ENCODE results near the gene ATG2B.

The ATG2B gene

DNA sequence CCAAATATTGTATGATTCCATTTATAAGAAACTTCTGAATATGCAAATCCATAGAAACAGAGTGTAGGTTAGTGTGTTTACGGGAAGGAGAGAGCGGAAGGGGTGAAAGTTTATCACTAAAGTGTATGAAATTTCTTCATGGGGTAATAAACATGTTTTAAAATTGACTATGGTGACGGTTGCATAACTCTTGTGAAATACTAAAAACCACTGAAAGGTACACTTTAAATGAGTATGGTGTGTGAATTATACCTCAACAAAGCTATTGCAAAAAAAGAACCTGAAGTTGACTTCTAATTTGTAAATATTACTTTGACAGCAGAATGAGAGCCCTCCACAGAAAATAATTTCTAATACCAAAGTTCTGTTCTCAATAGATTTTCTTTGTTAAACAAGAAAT, 47.1 kb downstream of the ATG2B start:
- DNase-seq: no peak

DNA sequence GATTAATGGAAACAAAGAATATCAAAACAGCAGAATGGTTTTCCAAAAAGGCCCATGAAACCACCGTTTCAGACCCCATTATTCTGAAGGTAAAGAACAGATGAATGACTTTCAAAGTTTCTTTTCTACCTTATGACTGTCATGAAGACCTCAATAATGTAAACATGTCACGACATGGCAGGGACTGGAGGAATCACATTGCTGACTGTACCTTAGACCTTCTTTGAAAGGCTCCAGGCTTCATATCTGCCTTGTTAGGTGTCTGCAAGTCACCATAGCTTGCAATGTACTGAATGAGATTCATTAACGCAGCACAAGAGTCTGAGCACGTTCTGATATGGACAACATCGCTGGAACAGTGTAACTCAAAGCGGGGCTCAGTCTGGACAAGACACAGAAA, 52.2 kb downstream of the ATG2B start:
- DNase-seq: no peak

DNA sequence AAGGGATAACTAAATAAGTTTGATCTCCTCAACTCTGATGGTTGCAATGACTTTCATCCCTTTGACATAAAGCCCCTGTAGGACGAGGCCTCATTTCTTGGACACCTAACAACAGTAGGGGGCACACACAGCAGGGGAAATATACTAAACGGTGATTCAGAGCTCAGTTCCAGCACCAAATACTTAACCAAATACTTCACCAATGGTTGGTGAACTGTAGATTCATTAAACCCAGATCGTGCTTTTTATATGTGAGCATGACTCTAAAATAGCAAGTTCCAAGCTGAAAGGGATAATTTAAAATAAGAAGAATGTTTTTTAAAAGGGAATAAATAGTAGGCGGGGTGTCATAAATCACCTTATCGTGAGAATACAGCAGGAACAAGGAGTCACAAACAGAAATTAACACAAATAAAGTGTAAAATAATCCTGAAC, 53.2 kb downstream of the ATG2B start:
- no peak for DNase-seq

DNA sequence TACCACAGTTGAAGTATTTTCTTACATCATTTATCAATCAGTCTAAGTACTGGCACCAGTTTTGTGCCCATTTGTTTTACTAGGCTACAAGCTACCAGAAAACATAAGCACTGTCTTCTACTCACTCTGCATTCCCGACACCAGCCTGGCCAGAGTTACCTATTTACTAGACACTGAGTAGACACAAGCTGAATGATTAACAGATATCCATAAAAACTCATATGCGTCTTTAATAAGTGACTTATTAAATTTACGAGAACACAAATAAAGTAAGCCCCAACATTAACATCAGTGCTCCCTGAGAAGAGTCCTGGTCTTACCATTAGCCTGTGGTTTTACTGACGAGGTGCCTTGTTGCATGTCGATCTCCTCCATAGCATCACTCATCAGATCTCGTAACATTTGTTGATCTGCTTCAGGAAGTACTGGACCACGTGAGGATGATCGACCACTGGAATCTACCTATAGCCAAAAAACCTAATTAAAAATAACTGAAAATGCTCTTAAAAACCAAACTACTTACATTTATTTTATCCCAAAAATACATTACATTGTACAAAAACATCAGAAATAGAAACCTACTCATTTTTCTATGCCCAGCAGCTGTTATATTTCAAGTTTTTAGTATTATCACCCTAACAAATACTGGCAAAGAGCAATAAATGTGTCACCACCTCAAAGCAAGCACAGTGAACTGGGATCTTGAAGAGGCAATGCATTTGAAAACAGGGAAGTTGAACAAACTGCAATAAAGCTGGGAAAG, 53.8 kb downstream of the ATG2B start:
- no peak for DNase-seq

DNA sequence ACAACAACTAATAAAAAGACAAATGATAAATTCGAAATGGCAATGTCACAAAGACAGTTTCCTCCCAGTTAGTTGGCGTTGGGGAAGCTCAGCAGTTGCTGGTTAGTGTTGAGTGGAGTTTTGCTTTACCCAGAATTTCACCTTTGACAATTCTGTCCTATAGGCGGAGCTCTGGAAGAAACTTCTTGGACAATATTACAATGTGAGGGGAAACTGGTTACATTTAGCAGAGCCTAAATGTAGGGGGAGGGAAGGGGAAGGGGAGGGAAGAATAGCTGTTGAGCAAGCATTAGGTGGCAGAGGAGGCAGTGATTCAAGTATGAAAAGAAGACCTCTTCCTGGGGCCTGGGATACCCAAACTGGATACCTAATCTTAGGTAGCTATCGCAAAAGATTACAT, 55.7 kb downstream of the ATG2B start:
- DNase-seq: no peak

DNA sequence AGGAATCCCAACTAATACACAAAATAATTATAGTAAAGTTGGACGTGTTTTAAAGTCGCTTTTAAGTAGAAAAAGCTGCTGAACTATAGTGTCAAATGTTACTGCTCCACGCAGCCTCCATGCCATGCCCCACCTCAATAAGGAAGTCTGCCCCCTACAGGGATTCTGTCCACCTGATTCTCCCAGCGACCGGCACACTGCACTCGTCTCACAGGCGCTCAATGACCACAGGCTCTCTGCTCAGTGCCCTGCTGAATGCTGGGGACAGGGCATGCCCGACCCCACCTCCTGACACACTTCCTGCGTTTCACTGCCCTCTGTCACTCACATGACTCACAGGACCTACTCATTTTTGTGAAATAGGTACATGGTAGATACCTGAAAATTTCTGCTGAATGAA, 58.2 kb downstream of the ATG2B start:
- DNase-seq: no peak

DNA sequence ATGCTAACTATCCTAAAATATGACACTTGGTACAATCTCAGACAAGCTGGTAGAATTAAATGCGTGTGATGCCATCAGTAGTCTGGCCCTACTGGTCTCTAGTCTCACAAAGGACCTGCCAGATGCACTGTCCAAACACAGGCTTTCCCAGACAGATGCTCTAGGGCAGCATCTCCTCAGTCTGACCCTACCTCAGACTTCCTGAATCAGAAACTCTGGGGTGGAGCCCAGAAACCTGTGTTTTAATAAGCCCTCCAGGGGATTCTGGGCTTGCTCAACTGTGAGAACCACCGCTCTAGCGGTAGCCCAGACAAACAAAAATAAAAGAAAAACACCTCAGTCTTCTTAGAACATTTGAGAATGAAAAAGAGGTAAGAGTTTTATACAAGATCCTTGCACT, 59.2 kb downstream of the ATG2B start:
- DNase-seq: no peak

DNA sequence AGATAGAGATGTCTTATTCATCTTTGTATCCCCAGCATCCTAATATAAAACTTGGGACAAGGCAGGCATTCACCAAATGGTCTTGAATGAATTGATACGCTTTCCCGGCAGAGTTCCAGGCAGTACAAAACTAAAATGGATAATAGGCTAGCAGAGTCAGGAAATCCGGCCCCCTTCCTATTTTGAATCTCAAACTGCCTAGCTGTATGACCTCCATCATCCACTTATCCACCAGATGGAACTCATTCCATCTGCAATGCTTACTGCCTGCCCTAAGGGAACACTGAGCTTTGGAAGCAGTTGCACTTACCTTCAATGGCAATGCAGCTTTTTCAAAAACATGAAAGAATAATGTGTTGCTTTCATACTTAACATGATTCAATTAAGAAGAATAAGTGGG, 63.7 kb downstream of the ATG2B start:
- peak in 1 of 58 donors; percentile 15 for DNase-seq

DNA sequence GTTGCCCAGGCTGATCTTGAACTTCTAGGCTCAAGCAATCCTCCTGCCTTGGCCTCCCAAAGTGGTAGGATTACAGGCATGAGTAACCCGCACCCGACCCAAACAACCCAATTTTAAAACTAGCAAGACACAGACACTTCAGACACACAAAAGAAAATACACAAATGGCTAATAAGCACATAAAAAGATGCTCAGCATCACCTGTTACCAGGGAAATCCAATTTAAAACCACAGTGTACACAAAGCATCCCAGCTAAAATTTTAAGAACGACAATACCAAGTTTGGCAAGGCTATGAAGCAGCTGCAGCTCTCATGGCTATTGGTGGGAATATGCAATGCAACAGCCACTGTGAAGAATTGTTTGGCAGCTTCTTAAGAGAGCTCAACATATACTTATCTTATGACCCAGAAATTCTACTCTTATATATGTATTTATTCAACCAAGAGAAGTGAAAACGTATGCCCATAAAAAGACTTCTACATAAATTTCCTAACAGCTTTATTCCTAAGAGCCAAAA, 65.1 kb downstream of the ATG2B start:
- no peak for DNase-seq

DNA sequence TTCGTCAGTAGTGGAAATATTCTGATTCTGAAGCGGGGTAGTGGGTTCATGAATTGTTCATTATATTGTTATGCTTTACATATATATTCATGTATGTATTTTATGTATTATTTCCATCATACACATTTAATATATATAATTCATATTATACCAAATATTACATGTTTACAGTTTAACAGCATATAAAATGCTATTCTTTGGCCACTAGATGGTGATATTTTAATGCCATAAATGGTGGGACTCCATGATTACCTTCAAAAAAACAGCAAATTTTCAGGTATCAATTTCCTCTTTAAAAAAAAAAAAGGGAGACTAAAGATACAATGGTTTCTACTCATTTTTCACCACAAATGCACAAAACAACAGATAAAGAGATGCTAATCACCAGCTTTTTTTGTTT, 66.1 kb downstream of the ATG2B start:
- DNase-seq: no peak

DNA sequence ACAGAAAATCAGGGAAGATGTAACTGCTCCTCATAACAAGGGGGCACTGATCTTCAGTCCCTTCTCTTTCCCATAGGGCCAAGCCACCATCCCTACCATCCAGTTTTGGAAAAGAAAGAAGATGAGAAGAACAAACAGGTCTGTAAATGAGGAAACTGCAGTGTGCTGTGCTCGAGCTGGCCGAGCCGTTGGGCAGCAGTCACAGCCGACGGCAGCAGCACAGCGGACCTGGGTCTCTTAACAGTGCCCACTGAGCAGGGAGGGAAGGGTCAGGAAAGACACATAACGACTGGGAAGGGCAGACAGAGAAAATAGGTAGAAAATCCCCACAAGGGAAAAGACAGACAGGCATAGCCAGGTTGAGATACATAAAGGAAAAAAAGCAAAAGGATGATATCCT, 68.9 kb downstream of the ATG2B start:
- no peak for DNase-seq

DNA sequence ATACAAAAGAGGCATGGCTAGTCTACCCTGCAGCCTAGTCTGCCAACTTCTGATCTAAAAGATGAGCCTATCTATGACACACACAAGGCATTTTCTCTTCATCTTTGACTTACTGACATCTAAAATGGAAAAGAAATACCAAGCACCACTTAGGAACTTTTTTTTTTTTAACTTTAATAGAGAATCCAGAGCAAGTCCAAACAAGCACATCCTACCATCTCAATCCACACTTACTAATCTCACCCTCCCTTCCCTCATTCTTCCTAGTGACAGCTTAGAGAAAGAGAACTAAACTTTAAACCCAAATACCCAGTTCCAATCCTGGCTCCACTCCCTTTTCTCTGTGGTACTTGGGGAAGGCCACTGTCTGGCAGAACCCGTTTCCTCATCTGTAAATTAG, 75.3 kb downstream of the ATG2B start:
- DNase-seq: no peak

DNA sequence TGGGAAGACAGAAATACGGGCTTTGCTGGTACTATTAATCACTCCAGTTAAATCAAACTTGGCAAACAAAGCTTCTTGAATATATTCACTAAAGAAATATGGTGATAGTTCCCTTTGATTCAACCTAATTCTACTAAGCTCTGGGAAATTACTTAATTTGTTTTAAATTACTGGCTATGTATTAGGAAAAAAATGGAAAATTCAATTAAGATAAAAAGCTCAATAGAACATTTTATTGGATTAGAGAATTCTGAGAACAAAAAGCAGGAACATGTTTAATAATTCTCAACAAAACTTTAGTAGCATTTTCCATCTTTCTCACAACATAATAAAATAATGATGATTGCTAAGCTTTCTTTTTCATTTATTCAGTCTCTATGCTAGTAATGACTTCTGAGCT, 76.9 kb downstream of the ATG2B start:
- no peak for DNase-seq

DNA sequence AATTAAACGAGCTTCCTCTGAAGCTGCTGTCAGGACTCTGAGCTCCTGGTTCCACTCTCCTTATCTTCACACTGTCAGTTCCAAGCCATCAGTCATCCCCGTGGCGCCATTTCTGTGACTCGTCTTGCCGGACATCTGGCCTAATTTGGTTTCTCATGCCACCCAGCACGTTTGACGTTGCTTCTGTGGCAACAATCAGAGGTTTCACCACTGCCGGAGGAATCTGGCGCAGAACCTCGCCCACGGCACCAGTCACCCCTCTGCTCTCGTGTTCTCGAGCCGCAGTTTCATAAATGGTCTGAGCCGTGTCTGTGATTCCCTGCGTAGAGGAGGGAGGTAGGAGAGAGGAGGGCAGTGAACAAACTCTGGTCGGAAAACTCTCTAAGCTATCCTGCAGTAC, 77.5 kb downstream of the ATG2B start:
- DNase-seq: no peak

DNA sequence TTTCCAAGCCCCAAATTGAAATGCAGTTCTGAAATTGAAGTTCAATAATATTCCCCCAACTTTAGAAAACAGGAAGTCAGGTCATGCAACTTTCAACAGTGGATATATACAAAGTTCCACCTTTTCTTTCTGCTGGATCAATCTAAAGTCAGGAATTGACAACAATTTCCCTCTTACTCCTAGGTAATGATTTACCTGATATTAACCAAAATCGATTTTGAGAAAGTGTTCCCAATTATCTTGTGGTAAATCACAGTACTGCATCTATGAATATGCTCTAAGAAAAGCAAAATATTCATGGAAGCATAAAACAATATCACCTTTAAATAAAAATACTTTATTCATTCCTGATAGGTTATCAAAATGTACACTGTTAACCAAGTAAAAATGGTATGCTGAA, 78.7 kb downstream of the ATG2B start:
- DNase-seq: no peak

DNA sequence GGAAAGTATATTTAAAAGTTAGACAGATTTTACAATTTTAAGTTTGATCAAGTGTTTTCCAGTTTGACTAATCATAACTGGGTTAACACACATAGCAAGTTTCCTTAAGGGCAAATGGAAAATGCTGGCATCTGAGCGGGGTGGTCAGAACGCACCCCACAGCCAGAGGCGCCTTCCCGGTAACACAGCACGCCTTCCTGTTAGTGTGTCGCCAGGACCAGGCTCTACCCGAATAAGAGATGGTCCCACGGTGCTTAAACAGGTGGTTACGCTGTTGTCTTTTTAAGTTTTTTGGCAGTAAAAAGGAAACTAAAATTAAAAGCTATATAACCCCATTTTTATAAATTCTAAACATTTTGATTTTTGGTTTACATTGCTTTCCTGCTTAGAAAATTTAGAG, 79.1 kb downstream of the ATG2B start:
- no peak for DNase-seq

DNA sequence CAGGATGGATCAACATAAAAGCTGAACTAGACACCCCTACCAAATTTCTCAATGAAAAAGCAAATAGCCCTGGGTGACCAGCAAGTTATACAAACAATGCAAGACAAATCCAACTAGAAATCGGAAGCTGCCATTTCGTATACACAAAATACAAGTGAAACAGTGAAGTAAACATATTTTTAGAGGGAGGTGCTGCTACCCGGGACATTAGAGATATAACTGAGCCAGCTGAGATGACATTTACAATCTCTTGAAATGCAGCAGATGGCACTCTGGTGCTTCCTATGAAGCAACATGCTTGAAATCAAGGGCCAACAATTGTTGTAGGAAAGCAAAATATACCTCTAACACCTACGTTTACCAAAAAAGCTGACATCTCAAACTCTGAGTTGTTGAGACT, 81.7 kb downstream of the ATG2B start:
- DNase-seq: peak in 3 of 58 donors; percentile 8 to 24 (median 19)

DNA sequence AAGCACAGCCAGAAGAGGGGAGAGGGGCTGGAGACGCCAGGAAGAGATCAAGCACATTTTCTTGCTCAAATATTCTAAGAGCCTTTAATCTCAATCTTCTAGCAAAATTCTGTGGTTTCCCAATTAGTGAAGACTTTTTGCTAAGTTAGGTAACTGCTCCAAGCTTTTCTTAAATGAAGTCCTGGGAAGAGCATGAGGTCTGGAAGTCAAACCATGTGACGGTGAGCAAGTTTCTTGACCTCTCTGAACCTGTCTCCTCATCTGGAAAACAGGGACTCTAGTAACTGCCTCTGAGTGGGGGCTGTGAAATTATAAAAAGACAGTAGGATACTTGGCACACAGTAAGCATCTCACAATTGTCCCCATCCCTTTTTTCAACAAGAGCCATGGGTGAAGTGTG, 83.0 kb downstream of the ATG2B start:
- no peak for DNase-seq

DNA sequence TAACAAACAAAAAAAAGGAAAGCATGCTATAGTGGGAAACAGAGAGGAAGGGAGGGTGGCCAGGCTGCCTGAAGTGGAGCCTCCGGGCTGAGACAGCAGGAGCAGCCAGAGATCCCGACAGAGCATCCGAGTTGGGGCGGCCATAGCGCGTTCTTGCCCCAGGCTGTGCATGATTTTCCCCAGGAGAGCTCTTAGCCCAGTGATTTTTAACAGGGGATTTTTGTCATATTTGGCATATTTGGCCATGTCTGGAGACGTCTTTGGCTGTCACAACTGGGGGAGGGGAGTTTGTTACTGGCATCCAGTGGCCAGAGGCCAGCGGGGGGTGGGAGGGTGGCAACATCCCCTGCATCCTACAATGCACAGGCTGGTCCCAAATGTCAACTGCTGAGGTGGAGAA, 83.6 kb downstream of the ATG2B start:
- DNase-seq: no peak

DNA sequence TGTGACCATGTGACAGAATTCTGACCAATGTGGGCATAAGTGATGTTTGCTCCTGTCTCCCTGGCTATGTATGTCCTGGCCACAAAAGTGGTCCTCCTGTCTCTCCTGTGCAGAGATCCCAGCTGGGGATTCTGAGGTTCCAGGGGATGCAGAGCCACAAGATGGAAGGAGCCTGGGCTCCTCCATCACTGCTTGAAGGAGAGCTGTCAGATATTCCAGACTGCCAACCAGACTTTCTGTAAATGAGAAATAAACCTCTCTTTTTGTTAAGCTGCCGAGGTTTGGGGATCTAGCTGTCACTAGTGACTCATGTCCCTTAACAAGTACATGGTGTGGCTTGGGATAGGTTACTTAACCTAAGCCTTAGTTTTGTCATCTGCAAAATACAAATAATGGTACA, 85.3 kb downstream of the ATG2B start:
- DNase-seq: no peak

DNA sequence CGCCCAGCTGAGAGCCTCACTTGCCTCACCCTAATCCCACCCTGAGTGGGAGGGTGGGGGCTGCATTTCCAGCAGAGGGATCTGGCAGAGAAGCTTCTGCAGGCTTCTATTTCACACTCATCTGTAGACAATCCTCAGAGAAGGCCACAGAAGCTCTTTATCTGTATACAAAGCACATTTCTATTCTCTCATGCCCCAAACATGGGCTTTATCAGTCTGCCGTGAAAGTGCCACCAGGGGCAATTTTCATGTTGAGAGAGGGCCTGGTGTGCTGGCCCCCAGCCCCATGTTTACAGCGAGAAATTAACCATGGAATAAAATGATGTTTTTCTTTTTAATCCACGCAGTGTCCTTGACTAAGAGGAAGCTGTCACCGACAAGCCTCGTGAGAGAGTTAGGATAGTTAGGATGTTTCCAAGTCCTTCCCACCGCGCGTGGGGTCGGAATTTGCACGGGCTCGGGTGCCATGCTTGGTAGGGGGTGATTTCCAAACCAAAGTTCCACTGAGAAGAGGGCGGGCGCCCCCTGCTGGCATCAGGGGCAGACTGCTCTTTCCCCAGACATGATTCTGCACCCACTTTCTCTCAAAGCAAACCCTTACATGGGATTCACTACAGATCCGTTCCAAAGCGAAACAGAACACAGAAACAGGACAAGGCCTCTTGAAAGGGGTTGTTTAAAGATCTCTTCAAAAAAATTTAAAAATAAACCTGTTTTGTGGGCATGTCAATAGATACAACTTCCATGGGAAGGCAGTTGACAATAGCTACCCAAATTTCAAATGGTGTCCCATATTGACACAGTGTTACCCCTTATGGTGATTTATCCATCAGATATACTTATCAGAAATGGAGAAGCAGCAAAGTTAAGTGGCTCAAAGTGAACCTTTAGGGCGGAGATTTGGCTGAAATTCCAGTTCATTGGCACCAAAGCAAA, 87.7 kb downstream of the ATG2B start:
- peak in 57 of 58 donors; percentile 11 to 87 (median 62) for DNase-seq

DNA sequence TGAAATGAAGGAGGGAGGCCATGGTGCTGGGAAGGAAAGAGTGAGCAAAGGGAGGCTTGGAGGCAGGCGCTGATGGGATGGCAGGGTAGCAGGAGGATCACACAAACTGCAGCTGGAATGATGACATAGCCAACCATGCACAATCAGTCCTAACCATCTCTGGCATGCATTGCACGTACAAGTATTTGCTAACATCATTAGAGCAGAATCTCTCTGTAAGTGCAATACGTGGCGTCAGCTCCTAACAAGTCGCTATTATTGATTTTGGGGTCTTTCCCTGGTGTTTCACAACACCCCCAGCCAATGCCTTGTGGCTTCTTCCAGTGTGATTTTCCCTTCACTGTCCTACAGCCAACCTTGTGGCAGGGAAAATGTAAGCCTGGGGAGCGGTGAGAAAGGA, 88.6 kb downstream of the ATG2B start:
- DNase-seq: peak in 29 of 58 donors; percentile 1 to 71 (median 21)

All from anterior cingulate cortex (tissue), 58 donors.